ENCODE results near the gene PCIF1. TPM values are rescaled to one million over a fixed set of nuclear protein-coding genes. Genes with fewer than 3 reads are reported as not detected.

PCIF1 gene
- total RNA-seq (9.7 and 11.8 TPM in 2 replicates), polyA plus RNA-seq (26.0 and 32.4 TPM in 2 replicates)

DNA sequence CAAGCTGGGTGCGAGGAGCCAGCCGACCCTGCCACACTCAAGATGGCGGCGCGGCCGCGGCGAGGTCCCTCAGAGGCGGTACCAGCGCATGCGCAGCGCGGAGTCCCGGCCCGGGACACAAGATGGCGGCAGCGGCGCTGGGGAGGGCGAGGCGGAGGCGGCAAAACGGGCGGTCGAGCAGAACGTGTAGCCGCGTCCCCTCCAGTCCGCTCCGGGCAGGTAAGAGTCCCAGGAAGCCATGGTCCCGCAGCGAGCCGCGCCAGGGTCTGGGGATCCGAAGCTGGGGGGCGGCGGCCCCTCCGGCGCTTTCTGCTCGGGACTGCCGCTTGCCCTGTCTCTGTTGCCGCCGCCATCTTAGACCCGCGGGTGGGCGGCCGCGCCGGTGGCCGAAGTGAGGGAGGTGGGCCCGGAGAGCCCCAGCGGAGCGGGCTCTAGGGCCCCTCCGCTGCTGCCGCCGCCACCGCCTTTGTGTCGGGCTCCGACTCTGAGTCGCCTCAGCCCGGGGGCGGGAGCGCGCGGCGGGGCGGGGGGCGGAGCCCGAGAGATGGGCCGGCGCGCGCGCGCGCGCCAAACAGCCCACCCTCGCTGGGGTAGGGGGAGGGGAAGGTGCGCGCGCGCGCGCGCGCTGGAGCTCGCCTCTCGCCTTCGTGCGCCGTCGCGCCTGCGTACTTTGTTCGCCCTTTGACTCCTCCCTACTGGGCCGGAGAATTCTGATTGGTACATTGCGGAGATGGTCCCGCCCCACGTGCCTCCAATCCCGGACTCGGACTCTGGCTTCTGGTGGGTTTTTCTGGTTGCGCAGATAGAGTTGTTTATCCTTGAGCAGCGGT lies at the start of gene PCIF1:
TSS of gene PCIF1 (plus strand) at position 98 of the 830 bp plus-strand sequence. CDS start 4,317 bp downstream, outside the sequence.
- Histone ChIP-seq H3K4me2 (peak within 1 kb of the TSS; percentile 89), H3K9me3 (ENCODE audit: low read depth) (no peaks in the 10 kb centered on the region), H3K4me3 (peak within 1 kb of the TSS; percentile 80), H3K79me2 (peaks cover 49% of the 10 kb centered on the region), H3K9me2 (replicated peaks; ENCODE audit: insufficient read depth) (no peaks in the 10 kb centered on the region), H3K27ac (peak within 1 kb of the TSS; percentile 100), H3K4me1 (ENCODE audit: insufficient read depth) (peaks cover 16% of the 10 kb centered on the region), H3K36me3 (replicated peaks; ENCODE audit: insufficient read depth, low read depth) (no peaks in the 10 kb centered on the region), H2AFZ (peak within 1 kb of the TSS; percentile 63), H4K20me1 (ENCODE audit: insufficient read depth, poor library complexity, severe bottlenecking) (no peaks in the 10 kb centered on the region), H3K27me3 (no peaks in the 10 kb centered on the region)
- peak; percentile 99 for DNase-seq (ENCODE audit: low spot score)
- TF ChIP-seq EZH2 (IDR thresholded peaks at IDR 0.05; ENCODE audit: borderline replicate concordance) (no peak), EZH2phosphoT487 (IDR thresholded peaks at IDR 0.05; ENCODE audit: low read depth, severe bottlenecking, unreplicated experiment) (no peak)
- TF ChIP-seq, protein P1, sequence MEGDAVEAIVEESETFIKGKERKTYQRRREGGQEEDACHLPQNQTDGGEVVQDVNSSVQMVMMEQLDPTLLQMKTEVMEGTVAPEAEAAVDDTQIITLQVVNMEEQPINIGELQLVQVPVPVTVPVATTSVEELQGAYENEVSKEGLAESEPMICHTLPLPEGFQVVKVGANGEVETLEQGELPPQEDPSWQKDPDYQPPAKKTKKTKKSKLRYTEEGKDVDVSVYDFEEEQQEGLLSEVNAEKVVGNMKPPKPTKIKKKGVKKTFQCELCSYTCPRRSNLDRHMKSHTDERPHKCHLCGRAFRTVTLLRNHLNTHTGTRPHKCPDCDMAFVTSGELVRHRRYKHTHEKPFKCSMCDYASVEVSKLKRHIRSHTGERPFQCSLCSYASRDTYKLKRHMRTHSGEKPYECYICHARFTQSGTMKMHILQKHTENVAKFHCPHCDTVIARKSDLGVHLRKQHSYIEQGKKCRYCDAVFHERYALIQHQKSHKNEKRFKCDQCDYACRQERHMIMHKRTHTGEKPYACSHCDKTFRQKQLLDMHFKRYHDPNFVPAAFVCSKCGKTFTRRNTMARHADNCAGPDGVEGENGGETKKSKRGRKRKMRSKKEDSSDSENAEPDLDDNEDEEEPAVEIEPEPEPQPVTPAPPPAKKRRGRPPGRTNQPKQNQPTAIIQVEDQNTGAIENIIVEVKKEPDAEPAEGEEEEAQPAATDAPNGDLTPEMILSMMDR (IDR thresholded peaks at IDR 0.05; ENCODE audit: poor library complexity) = no peak
- 1% methylated on average over 64 of the region's 102 CpGs for WGBS (ENCODE audit: low lambda C conversion rate, missing lambda C conversion rate)

DNA sequence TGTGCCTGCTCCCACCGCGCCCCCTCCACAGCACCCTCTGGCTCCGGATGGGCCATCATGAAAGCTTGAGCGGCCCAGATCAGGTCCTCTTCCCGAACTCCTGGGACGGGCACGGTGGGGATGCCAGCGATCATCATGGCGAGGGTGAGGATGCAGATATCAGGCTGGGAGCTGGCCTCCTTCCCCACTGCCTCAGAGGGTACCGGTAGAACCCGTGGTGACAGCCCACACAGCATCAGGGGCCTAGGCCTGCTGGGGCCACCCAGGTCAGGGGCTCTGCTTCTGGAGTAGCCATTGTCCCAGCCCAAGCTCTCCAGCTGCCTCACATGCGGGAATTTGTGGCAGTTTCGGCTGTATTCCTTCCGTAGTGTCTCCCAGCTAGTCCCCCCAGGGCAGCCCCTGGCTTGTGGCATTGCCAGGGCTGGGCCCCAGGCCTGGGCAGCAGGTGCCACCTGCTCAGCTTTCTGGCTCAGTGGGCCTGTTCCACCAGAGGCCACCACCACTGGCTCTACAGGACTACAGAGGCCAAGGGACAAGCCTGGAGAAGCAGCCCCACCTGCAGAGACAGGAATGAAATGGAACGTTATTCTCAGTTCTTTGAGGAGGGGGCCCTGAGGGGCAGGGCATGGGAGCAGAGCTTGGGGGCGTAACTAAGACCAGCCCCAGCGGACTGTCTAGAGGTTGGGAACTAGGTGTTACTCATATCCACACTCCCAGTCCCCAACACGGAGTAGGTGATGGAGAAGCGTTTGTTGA lies 47.7 kb upstream of the PCIF1 start:
- H3K4me2 ChIP-seq = no peak overlapping the region
- H4K20me1 ChIP-seq (ENCODE audit: insufficient read depth, poor library complexity, severe bottlenecking) = peaks cover 3% of the 10 kb centered on the region
- WGBS (ENCODE audit: low lambda C conversion rate, missing lambda C conversion rate) = 95% methylated on average over 19 of the region's 19 CpGs
- peaks cover 17% of the 10 kb centered on the region for H3K4me1 ChIP-seq (ENCODE audit: insufficient read depth)
- no peaks in the 10 kb centered on the region for H3K9me2 ChIP-seq (replicated peaks; ENCODE audit: insufficient read depth)
- no peaks in the 10 kb centered on the region for H3K27me3 ChIP-seq
- peaks cover 36% of the 10 kb centered on the region for H3K79me2 ChIP-seq
- H3K27ac ChIP-seq = no peak overlapping the region
- TF ChIP-seq EZH2 (IDR thresholded peaks at IDR 0.05; ENCODE audit: borderline replicate concordance) = no peak
- TF ChIP-seq EZH2phosphoT487 (IDR thresholded peaks at IDR 0.05; ENCODE audit: low read depth, severe bottlenecking, unreplicated experiment) = no peak
- TF ChIP-seq, protein P1 (IDR thresholded peaks at IDR 0.05; ENCODE audit: poor library complexity) = no peak
- no peak overlapping the region for H2AFZ ChIP-seq
- H3K4me3 ChIP-seq = no peak overlapping the region
- no peaks in the 10 kb centered on the region for H3K36me3 ChIP-seq (replicated peaks; ENCODE audit: insufficient read depth, low read depth)
- DNase-seq (ENCODE audit: low spot score) = no peak
- H3K9me3 ChIP-seq (ENCODE audit: low read depth) = no peaks in the 10 kb centered on the region

DNA sequence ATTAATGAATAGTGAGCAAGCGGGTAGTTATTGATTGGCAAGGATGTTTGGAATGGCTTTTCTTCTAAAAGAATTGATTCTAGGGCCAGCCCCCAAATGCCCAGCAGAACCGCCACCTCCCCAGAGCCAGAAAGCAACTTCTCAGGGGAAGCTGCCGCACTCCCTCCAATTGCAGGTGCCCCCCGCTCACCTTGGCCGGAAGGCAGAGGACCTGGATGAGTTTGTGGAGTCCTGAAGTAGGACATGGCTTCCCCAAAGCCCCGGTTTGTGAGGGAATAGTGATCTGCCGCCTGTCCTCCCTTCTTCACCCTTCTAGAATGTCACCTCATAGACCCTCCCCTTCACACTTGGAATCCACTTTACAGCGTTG lies 47.2 kb upstream of the PCIF1 start, which contains the start of gene SPATA25:
TSS of gene SPATA25 (minus strand) at position 277 of the 370 bp plus-strand sequence. CDS start at position 245, 32 bp downstream.
- Histone ChIP-seq H4K20me1 (ENCODE audit: insufficient read depth, poor library complexity, severe bottlenecking) (peaks cover 3% of the 10 kb centered on the region), H3K4me3 (no peak within 1 kb of the TSS), H3K79me2 (peaks cover 34% of the 10 kb centered on the region), H3K4me2 (peak within 1 kb of the TSS; percentile 92), H3K4me1 (ENCODE audit: insufficient read depth) (peaks cover 14% of the 10 kb centered on the region), H3K27me3 (no peaks in the 10 kb centered on the region), H3K36me3 (replicated peaks; ENCODE audit: insufficient read depth, low read depth) (no peaks in the 10 kb centered on the region), H3K9me2 (replicated peaks; ENCODE audit: insufficient read depth) (no peaks in the 10 kb centered on the region), H2AFZ (no peak within 1 kb of the TSS), H3K27ac (no peak within 1 kb of the TSS), H3K9me3 (ENCODE audit: low read depth) (no peaks in the 10 kb centered on the region)
- WGBS (ENCODE audit: low lambda C conversion rate, missing lambda C conversion rate) = 93% methylated on average over 8 of the region's 8 CpGs
- TF ChIP-seq, protein P1 (IDR thresholded peaks at IDR 0.05; ENCODE audit: poor library complexity) = no peak
- no peak for TF ChIP-seq EZH2 (IDR thresholded peaks at IDR 0.05; ENCODE audit: borderline replicate concordance)
- DNase-seq (ENCODE audit: low spot score) = no peak
